Lower lobe of right lung (tissue), 2 donors: ENCODE measurements around the gene ANO4. TPM values are rescaled to one million over a fixed set of nuclear protein-coding genes. Genes with fewer than 3 reads are reported as not detected.
"Not testable (repeated sequence)": the region's sequence is repeated elsewhere in the genome, so short reads cannot be mapped to it uniquely, and the experiment has no call there.

Experiments used
- ATAC-seq, 2 donors: fragments of 200-7000 bp; cut with Tn5 transposase; one replicate each; pipeline ENCODE4 v1.9.1; 2020 to 2022; ENCODE audit warnings: mild to moderate bottlenecking in 2 of 2, moderate library complexity in 2 of 2
- DNase-seq: peaks from one replicate; pipeline ENCODE4 v3.0.0-alpha.2; 2020
- H3K27ac ChIP-seq: fragments of 200-600 bp; one replicate; pipeline ENCODE4 v1.8.0; 2022
- H3K27me3 ChIP-seq: fragments of 200-600 bp; one replicate; pipeline ENCODE4 v1.8.0; 2022; ENCODE audit warnings: low read depth
- H3K36me3 ChIP-seq: fragments of 200-600 bp; one replicate; pipeline ENCODE4 v1.8.0; 2022; ENCODE audit warnings: mild to moderate bottlenecking
- H3K4me1 ChIP-seq: fragments of 200-600 bp; one replicate; pipeline ENCODE4 v1.8.0; 2022
- H3K4me3 ChIP-seq: fragments of 200-600 bp; one replicate; pipeline ENCODE4 v1.8.0; 2022; ENCODE audit warnings: mild to moderate bottlenecking
- H3K9me3 ChIP-seq: fragments of 200-600 bp; one replicate; pipeline ENCODE4 v1.8.0; 2022
- CTCF ChIP-seq: fragments of 200-600 bp; IDR thresholded peaks from one replicate; pipeline ENCODE4 v1.8.0; 2022; ENCODE audit warnings: antibody characterized with exemption, mild to moderate bottlenecking
- intact Hi-C: fragments of 100-400 bp; cut with DNase I; formaldehyde crosslinking; loops from one replicate; pipeline ENCODE4 v1.11.0; 2022
- total RNA-seq: library from RNA; stranded (reverse); fragmentation: NEBNext Ultra II Directional; extraction: Animal tissue kit (Norgen Biotek cat#: 25700); gene quantifications from one replicate; pipeline ENCODE4 v1.2.1, GENCODE V29; 2021
- donor health status: DM: no; HTN: yes; CAD: no; lungs with severe emphysema.

ANO4 gene
- total RNA-seq, 1 donor from 2014 or later: 0.74 TPM

- Histone ChIP-seq H3K27ac (no peak overlapping the region), H3K9me3 (no peaks in the 10 kb centered on the region), H3K4me1 (no peaks in the 10 kb centered on the region), H3K36me3 (no peaks in the 10 kb centered on the region), H3K4me3 (no peak overlapping the region), H3K27me3 (no peaks in the 10 kb centered on the region)
- intact Hi-C loops: no loop called here
- ATAC-seq (no peak), DNase-seq (no peak)
- TF ChIP-seq CTCF: no peak
Measured at GRCh38 chr12:101127521-101128219, 333.1 kb downstream of the ANO4 start.

- H3K27me3 ChIP-seq, DNase-seq: not testable (repeated sequence)
Measured at GRCh38 chr12:101145777-101146431, 351.3 kb downstream of the ANO4 start.

GRCh38 chr12:101165319-101165718 is 370.7 kb downstream of the ANO4 start:
- no peaks in the 10 kb centered on the region for H3K4me1 ChIP-seq
- H3K36me3 ChIP-seq: no peaks in the 10 kb centered on the region
- TF ChIP-seq CTCF: no peak
- ATAC-seq (no peak), DNase-seq (no peak)
- H3K4me3 ChIP-seq: no peak overlapping the region
- H3K27me3 ChIP-seq: no peaks in the 10 kb centered on the region
- no peaks in the 10 kb centered on the region for H3K9me3 ChIP-seq
- intact Hi-C loops: no loop called here
- H3K27ac ChIP-seq: no peak overlapping the region

More at GRCh38 chr12:101145777-101146431, 351.3 kb downstream of the ANO4 start:
- ATAC-seq, H3K27ac ChIP-seq, H3K4me3 ChIP-seq, H3K9me3 ChIP-seq, intact Hi-C loops, H3K4me1 ChIP-seq, H3K36me3 ChIP-seq: not testable (repeated sequence)

- Histone ChIP-seq H3K4me1 (no peaks in the 10 kb centered on the region), H3K4me3 (no peak overlapping the region), H3K27me3 (no peaks in the 10 kb centered on the region), H3K36me3 (no peaks in the 10 kb centered on the region), H3K27ac (no peak overlapping the region), H3K9me3 (no peaks in the 10 kb centered on the region)
- intact Hi-C loops: no loop called here
- DNase-seq (no peak), ATAC-seq (no peak)
- TF ChIP-seq CTCF: no peak
Measured at GRCh38 chr12:101166866-101167265, 372.3 kb downstream of the ANO4 start.

- intact Hi-C loops: no loop called here
Measured at GRCh38 chr12:101168001-101168400, 373.4 kb downstream of the ANO4 start.

More at GRCh38 chr12:101168001-101168400, 373.4 kb downstream of the ANO4 start:
- no peaks in the 10 kb centered on the region for H3K4me1 ChIP-seq
- H3K36me3 ChIP-seq: no peaks in the 10 kb centered on the region
- no peak overlapping the region for H3K27ac ChIP-seq
- DNase-seq (no peak), ATAC-seq (no peak)
- no peaks in the 10 kb centered on the region for H3K27me3 ChIP-seq
- H3K9me3 ChIP-seq: no peaks in the 10 kb centered on the region
- TF ChIP-seq CTCF: no peak
- no peak overlapping the region for H3K4me3 ChIP-seq
